ENCODE results near the gene CCSER2.
"Not testable (repeated sequence)": the region's sequence is repeated elsewhere in the genome, so short reads cannot be mapped to it uniquely, and the experiment has no call there.

CCSER2 gene

GRCh38 chr10:84525120-84525806 is 196.9 kb downstream of the CCSER2 start:
- Histone ChIP-seq H3K27me3 (ENCODE audit: control insufficient read depth in 1 of 2, insufficient read depth in 2 of 2, low read length in 2 of 2) (no peaks in the 10 kb centered on the region), H3K27ac (ENCODE audit: low read depth, low read length) (no peak overlapping the region), H3K9me3 (ENCODE audit: low read length) (no peaks in the 10 kb centered on the region), H3K36me3 (ENCODE audit: insufficient read depth, low read length) (no peaks in the 10 kb centered on the region), H3K9ac (ENCODE audit: low read length) (no peak overlapping the region), H3K4me3 (ENCODE audit: low read depth in 1 of 2, low read length in 2 of 2) (no peak overlapping the region), H3K4me1 (ENCODE audit: insufficient read depth, low read length) (peaks cover 9% of the 10 kb centered on the region)

- H3K9me3 ChIP-seq (ENCODE audit: low read length); H3K27ac ChIP-seq (ENCODE audit: low read depth, low read length); H3K9ac ChIP-seq (ENCODE audit: low read length); H3K4me1 ChIP-seq (ENCODE audit: insufficient read depth, low read length); H3K4me3 ChIP-seq (ENCODE audit: low read depth in 1 of 2, low read length in 2 of 2); H3K27me3 ChIP-seq (ENCODE audit: control insufficient read depth in 1 of 2, insufficient read depth in 2 of 2, low read length in 2 of 2); H3K36me3 ChIP-seq (ENCODE audit: insufficient read depth, low read length): not testable (repeated sequence)
Observed at GRCh38 chr10:84525807-84526182, 197.4 kb downstream of the CCSER2 start.

- H3K9ac ChIP-seq (ENCODE audit: low read length); H3K27me3 ChIP-seq (ENCODE audit: control insufficient read depth in 1 of 2, insufficient read depth in 2 of 2, low read length in 2 of 2); H3K36me3 ChIP-seq (ENCODE audit: insufficient read depth, low read length); H3K4me3 ChIP-seq (ENCODE audit: low read depth in 1 of 2, low read length in 2 of 2); H3K9me3 ChIP-seq (ENCODE audit: low read length); H3K27ac ChIP-seq (ENCODE audit: low read depth, low read length); H3K4me1 ChIP-seq (ENCODE audit: insufficient read depth, low read length): not testable (repeated sequence)
Observed at GRCh38 chr10:84527386-84527785, 199.0 kb downstream of the CCSER2 start.

GRCh38 chr10:84528526-84528925 is 200.1 kb downstream of the CCSER2 start:
- H3K27me3 ChIP-seq (ENCODE audit: control insufficient read depth in 1 of 2, insufficient read depth in 2 of 2, low read length in 2 of 2); H3K4me1 ChIP-seq (ENCODE audit: insufficient read depth, low read length); H3K9me3 ChIP-seq (ENCODE audit: low read length); H3K9ac ChIP-seq (ENCODE audit: low read length); H3K4me3 ChIP-seq (ENCODE audit: low read depth in 1 of 2, low read length in 2 of 2); H3K27ac ChIP-seq (ENCODE audit: low read depth, low read length); H3K36me3 ChIP-seq (ENCODE audit: insufficient read depth, low read length): not testable (repeated sequence)

GRCh38 chr10:84530724-84531325 is 202.4 kb downstream of the CCSER2 start:
- Histone ChIP-seq H3K4me1 (ENCODE audit: insufficient read depth, low read length) (no peaks in the 10 kb centered on the region), H3K9ac (ENCODE audit: low read length) (no peak overlapping the region), H3K27me3 (ENCODE audit: control insufficient read depth in 1 of 2, insufficient read depth in 2 of 2, low read length in 2 of 2) (no peaks in the 10 kb centered on the region), H3K9me3 (ENCODE audit: low read length) (no peaks in the 10 kb centered on the region), H3K36me3 (ENCODE audit: insufficient read depth, low read length) (no peaks in the 10 kb centered on the region), H3K27ac (ENCODE audit: low read depth, low read length) (no peak overlapping the region), H3K4me3 (ENCODE audit: low read depth in 1 of 2, low read length in 2 of 2) (no peak overlapping the region)

GRCh38 chr10:84531396-84531795 is 203.0 kb downstream of the CCSER2 start:
- H3K36me3 ChIP-seq (ENCODE audit: insufficient read depth, low read length) = no peaks in the 10 kb centered on the region
- no peak overlapping the region for H3K4me3 ChIP-seq (ENCODE audit: low read depth in 1 of 2, low read length in 2 of 2)

GRCh38 chr10:84534168-84534567 is 205.8 kb downstream of the CCSER2 start:
- H3K9ac ChIP-seq (ENCODE audit: low read length) = no peak overlapping the region
- no peaks in the 10 kb centered on the region for H3K27me3 ChIP-seq (ENCODE audit: control insufficient read depth in 1 of 2, insufficient read depth in 2 of 2, low read length in 2 of 2)
- H3K27ac ChIP-seq (ENCODE audit: low read depth, low read length) = no peak overlapping the region
- no peak overlapping the region for H3K4me3 ChIP-seq (ENCODE audit: low read depth in 1 of 2, low read length in 2 of 2)
- H3K9me3 ChIP-seq (ENCODE audit: low read length) = no peaks in the 10 kb centered on the region
- H3K4me1 ChIP-seq (ENCODE audit: insufficient read depth, low read length) = no peaks in the 10 kb centered on the region
- no peaks in the 10 kb centered on the region for H3K36me3 ChIP-seq (ENCODE audit: insufficient read depth, low read length)

More at GRCh38 chr10:84531396-84531795, 203.0 kb downstream of the CCSER2 start:
- Histone ChIP-seq H3K9ac (ENCODE audit: low read length) (no peak overlapping the region), H3K27me3 (ENCODE audit: control insufficient read depth in 1 of 2, insufficient read depth in 2 of 2, low read length in 2 of 2) (no peaks in the 10 kb centered on the region), H3K9me3 (ENCODE audit: low read length) (no peaks in the 10 kb centered on the region), H3K27ac (ENCODE audit: low read depth, low read length) (no peak overlapping the region), H3K4me1 (ENCODE audit: insufficient read depth, low read length) (no peaks in the 10 kb centered on the region)

GRCh38 chr10:84537447-84537931 is 209.1 kb downstream of the CCSER2 start:
- Histone ChIP-seq H3K36me3 (ENCODE audit: insufficient read depth, low read length) (no peaks in the 10 kb centered on the region), H3K9ac (ENCODE audit: low read length) (no peak overlapping the region), H3K4me1 (ENCODE audit: insufficient read depth, low read length) (no peaks in the 10 kb centered on the region), H3K4me3 (ENCODE audit: low read depth in 1 of 2, low read length in 2 of 2) (no peak overlapping the region), H3K27me3 (ENCODE audit: control insufficient read depth in 1 of 2, insufficient read depth in 2 of 2, low read length in 2 of 2) (peaks cover 0 to 18% of the 10 kb centered on the region in 2 donors), H3K9me3 (ENCODE audit: low read length) (no peaks in the 10 kb centered on the region), H3K27ac (ENCODE audit: low read depth, low read length) (no peak overlapping the region)

GRCh38 chr10:84538036-84538435 is 209.6 kb downstream of the CCSER2 start:
- Histone ChIP-seq H3K27ac (ENCODE audit: low read depth, low read length) (no peak overlapping the region), H3K9ac (ENCODE audit: low read length) (no peak overlapping the region), H3K4me1 (ENCODE audit: insufficient read depth, low read length) (no peaks in the 10 kb centered on the region), H3K9me3 (ENCODE audit: low read length) (no peaks in the 10 kb centered on the region), H3K4me3 (ENCODE audit: low read depth in 1 of 2, low read length in 2 of 2) (no peak overlapping the region), H3K36me3 (ENCODE audit: insufficient read depth, low read length) (no peaks in the 10 kb centered on the region), H3K27me3 (ENCODE audit: control insufficient read depth in 1 of 2, insufficient read depth in 2 of 2, low read length in 2 of 2) (peaks cover 0 to 18% of the 10 kb centered on the region in 2 donors)

- no peaks in the 10 kb centered on the region for H3K4me1 ChIP-seq (ENCODE audit: insufficient read depth, low read length)
- H3K9ac ChIP-seq (ENCODE audit: low read length) = no peak overlapping the region
- no peaks in the 10 kb centered on the region for H3K36me3 ChIP-seq (ENCODE audit: insufficient read depth, low read length)
- no peaks in the 10 kb centered on the region for H3K9me3 ChIP-seq (ENCODE audit: low read length)
- no peak overlapping the region for H3K4me3 ChIP-seq (ENCODE audit: low read depth in 1 of 2, low read length in 2 of 2)
- H3K27me3 ChIP-seq (ENCODE audit: control insufficient read depth in 1 of 2, insufficient read depth in 2 of 2, low read length in 2 of 2) = peaks cover 0 to 18% of the 10 kb centered on the region in 2 donors
- H3K27ac ChIP-seq (ENCODE audit: low read depth, low read length) = no peak overlapping the region
Observed at GRCh38 chr10:84539216-84539615, 210.8 kb downstream of the CCSER2 start.

- Histone ChIP-seq H3K36me3 (ENCODE audit: insufficient read depth, low read length) (no peaks in the 10 kb centered on the region), H3K4me1 (ENCODE audit: insufficient read depth, low read length) (no peaks in the 10 kb centered on the region), H3K27me3 (ENCODE audit: control insufficient read depth in 1 of 2, insufficient read depth in 2 of 2, low read length in 2 of 2) (peaks cover 0 to 18% of the 10 kb centered on the region in 2 donors), H3K9me3 (ENCODE audit: low read length) (no peaks in the 10 kb centered on the region), H3K27ac (ENCODE audit: low read depth, low read length) (no peak overlapping the region), H3K4me3 (ENCODE audit: low read depth in 1 of 2, low read length in 2 of 2) (peak overlapping the region in 1 of 2 donors; percentile 47), H3K9ac (ENCODE audit: low read length) (no peak overlapping the region)
Observed at GRCh38 chr10:84540022-84540616, 211.7 kb downstream of the CCSER2 start.
